KMS-11 (cell line): Measurements from ENCODE around the gene TTC27.

ENCODE experiments used
- H2AFZ ChIP-seq: fragments of 200-600 bp; sonication (generic); 2 replicates; pipeline ENCODE4 v1.6.1; 2016; ENCODE audit warnings: antibody characterized with exemption, mixed run types, low read depth
- H3K27ac ChIP-seq: fragments of 200-600 bp; sonication (generic); 2 replicates; pipeline ENCODE4 v1.6.1; 2016; ENCODE audit warnings: mild to moderate bottlenecking, mixed run types
- H3K27me3 ChIP-seq: fragments of 200-600 bp; sonication (generic); 2 replicates; pipeline ENCODE4 v1.6.1; 2017; ENCODE audit warnings: mild to moderate bottlenecking, low read depth, mixed run types, moderate library complexity; ENCODE audit not compliant: insufficient read depth
- H3K36me3 ChIP-seq: fragments of 200-600 bp; sonication (generic); 2 replicates; pipeline ENCODE4 v1.6.1; 2017; ENCODE audit warnings: mild to moderate bottlenecking, mixed run types; ENCODE audit not compliant: insufficient read depth
- H3K4me1 ChIP-seq: fragments of 200-600 bp; sonication (generic); 2 replicates; pipeline ENCODE4 v1.6.1; 2016; ENCODE audit warnings: mild to moderate bottlenecking, low read depth, mixed run types; ENCODE audit not compliant: poor library complexity, severe bottlenecking
- H3K4me2 ChIP-seq: fragments of 200-600 bp; sonication (generic); 2 replicates; pipeline ENCODE4 v1.7.0; 2016; ENCODE audit warnings: mild to moderate bottlenecking, mixed run types
- H3K4me3 ChIP-seq: fragments of 200-600 bp; sonication (generic); IDR thresholded peaks from 2 replicates; pipeline ENCODE4 v1.6.1; 2017; ENCODE audit warnings: low read depth, low read length, mixed read lengths; ENCODE audit not compliant: insufficient read depth
- H3K79me2 ChIP-seq: fragments of 200-600 bp; sonication (generic); 2 replicates; pipeline ENCODE4 v1.6.1; 2016; ENCODE audit warnings: low read depth, mixed run types; ENCODE audit not compliant: insufficient read depth
- H3K9ac ChIP-seq: fragments of 200-600 bp; sonication (generic); 2 replicates; pipeline ENCODE4 v1.6.1; 2016; ENCODE audit warnings: mild to moderate bottlenecking, mixed run types
- H4K20me1 ChIP-seq: fragments of 200-600 bp; sonication (generic); 2 replicates; pipeline ENCODE4 v1.6.1; 2016; ENCODE audit warnings: mild to moderate bottlenecking, mixed run types; ENCODE audit not compliant: insufficient read depth
- CTCF ChIP-seq: fragments of 200-600 bp; sonication (generic); conservative IDR thresholded peaks from 2 replicates; pipeline ENCODE4 v1.6.1; 2017; ENCODE audit warnings: low read depth, mild to moderate bottlenecking, antibody characterized with exemption, low read length, moderate library complexity, mixed read lengths

The TTC27 gene

GRCh38 chr2:32833709-32834108, 205.9 kb downstream of the TTC27 start:
- H3K4me1 ChIP-seq: no peaks in the 10 kb centered on the region
- no peak overlapping the region for H3K4me2 ChIP-seq
- no peak overlapping the region for H3K27ac ChIP-seq
- H3K9ac ChIP-seq: no peak overlapping the region
- H2AFZ ChIP-seq: no peak overlapping the region
- H3K4me3 ChIP-seq: no peak overlapping the region
- H4K20me1 ChIP-seq: no peaks in the 10 kb centered on the region
- no peaks in the 10 kb centered on the region for H3K27me3 ChIP-seq
- no peaks in the 10 kb centered on the region for H3K36me3 ChIP-seq
- TF ChIP-seq CTCF: no peak
- no peaks in the 10 kb centered on the region for H3K79me2 ChIP-seq

GRCh38 chr2:32835148-32835547, 207.3 kb downstream of the TTC27 start:
- TF ChIP-seq CTCF: no peak
- H3K4me2 ChIP-seq: no peak overlapping the region
- H2AFZ ChIP-seq: no peak overlapping the region
- no peak overlapping the region for H3K4me3 ChIP-seq
- no peaks in the 10 kb centered on the region for H3K36me3 ChIP-seq
- H3K79me2 ChIP-seq: no peaks in the 10 kb centered on the region
- H3K4me1 ChIP-seq: no peaks in the 10 kb centered on the region
- H3K9ac ChIP-seq: no peak overlapping the region
- H4K20me1 ChIP-seq: no peaks in the 10 kb centered on the region
- no peaks in the 10 kb centered on the region for H3K27me3 ChIP-seq
- no peak overlapping the region for H3K27ac ChIP-seq

- Histone ChIP-seq H3K27me3 (no peaks in the 10 kb centered on the region), H3K4me1 (no peaks in the 10 kb centered on the region), H3K27ac (no peak overlapping the region), H3K4me3 (no peak overlapping the region), H3K36me3 (no peaks in the 10 kb centered on the region), H3K4me2 (no peak overlapping the region), H4K20me1 (no peaks in the 10 kb centered on the region), H2AFZ (no peak overlapping the region), H3K9ac (no peak overlapping the region), H3K79me2 (no peaks in the 10 kb centered on the region)
- no peak for TF ChIP-seq CTCF
Observed at GRCh38 chr2:32836933-32837332, 209.1 kb downstream of the TTC27 start.

GRCh38 chr2:32838418-32838817, 210.6 kb downstream of the TTC27 start:
- Histone ChIP-seq H3K4me2 (no peak overlapping the region), H3K4me3 (no peak overlapping the region), H3K36me3 (no peaks in the 10 kb centered on the region), H3K79me2 (no peaks in the 10 kb centered on the region), H2AFZ (no peak overlapping the region), H3K9ac (no peak overlapping the region), H3K27me3 (no peaks in the 10 kb centered on the region), H3K27ac (no peak overlapping the region), H3K4me1 (no peaks in the 10 kb centered on the region), H4K20me1 (no peaks in the 10 kb centered on the region)
- no peak for TF ChIP-seq CTCF

- no peak overlapping the region for H3K4me2 ChIP-seq
- no peaks in the 10 kb centered on the region for H4K20me1 ChIP-seq
- no peak overlapping the region for H2AFZ ChIP-seq
- no peaks in the 10 kb centered on the region for H3K4me1 ChIP-seq
- H3K36me3 ChIP-seq: no peaks in the 10 kb centered on the region
- H3K4me3 ChIP-seq: no peak overlapping the region
- H3K9ac ChIP-seq: no peak overlapping the region
- no peaks in the 10 kb centered on the region for H3K79me2 ChIP-seq
- H3K27ac ChIP-seq: no peak overlapping the region
- no peak for TF ChIP-seq CTCF
- no peaks in the 10 kb centered on the region for H3K27me3 ChIP-seq
Observed at GRCh38 chr2:32838949-32839348, 211.1 kb downstream of the TTC27 start.
